Measurements from ENCODE around the gene INTS2.

DNA sequence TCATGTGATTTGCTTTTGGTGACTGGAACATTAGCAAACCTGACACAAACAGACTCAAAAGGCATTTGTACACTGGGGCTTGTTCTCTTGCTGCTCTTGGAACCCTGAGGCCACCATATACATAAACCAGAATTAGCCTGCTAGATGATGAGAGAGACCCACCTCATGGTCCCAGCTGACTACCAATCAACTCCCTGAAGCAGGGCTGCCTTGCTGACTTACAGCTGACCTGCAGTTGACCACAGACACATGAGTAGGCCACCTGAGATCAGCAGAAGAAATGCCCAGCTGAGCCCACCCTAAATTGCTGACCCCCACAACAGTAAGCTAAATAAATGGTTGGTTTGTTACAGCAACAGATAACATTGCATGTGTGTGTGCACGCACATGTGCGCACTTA is 93.2 kb downstream of the INTS2 start:
- no peak for TF ChIP-seq CTCF (IDR thresholded peaks at IDR 0.05; ENCODE audit: insufficient read depth, low read length, poor library complexity, severe bottlenecking)
- no peak for TF ChIP-seq EZH2phosphoT487 (conservative IDR thresholded peaks at IDR 0.05; ENCODE audit: low read length)
